ENCODE results near the gene IL1R1. TPM values are rescaled to one million over a fixed set of nuclear protein-coding genes. Genes with fewer than 3 reads are reported as not detected.

Gene IL1R1
- total RNA-seq, 1 experiment from 2014 or later, result 23.5 TPM

DNA sequence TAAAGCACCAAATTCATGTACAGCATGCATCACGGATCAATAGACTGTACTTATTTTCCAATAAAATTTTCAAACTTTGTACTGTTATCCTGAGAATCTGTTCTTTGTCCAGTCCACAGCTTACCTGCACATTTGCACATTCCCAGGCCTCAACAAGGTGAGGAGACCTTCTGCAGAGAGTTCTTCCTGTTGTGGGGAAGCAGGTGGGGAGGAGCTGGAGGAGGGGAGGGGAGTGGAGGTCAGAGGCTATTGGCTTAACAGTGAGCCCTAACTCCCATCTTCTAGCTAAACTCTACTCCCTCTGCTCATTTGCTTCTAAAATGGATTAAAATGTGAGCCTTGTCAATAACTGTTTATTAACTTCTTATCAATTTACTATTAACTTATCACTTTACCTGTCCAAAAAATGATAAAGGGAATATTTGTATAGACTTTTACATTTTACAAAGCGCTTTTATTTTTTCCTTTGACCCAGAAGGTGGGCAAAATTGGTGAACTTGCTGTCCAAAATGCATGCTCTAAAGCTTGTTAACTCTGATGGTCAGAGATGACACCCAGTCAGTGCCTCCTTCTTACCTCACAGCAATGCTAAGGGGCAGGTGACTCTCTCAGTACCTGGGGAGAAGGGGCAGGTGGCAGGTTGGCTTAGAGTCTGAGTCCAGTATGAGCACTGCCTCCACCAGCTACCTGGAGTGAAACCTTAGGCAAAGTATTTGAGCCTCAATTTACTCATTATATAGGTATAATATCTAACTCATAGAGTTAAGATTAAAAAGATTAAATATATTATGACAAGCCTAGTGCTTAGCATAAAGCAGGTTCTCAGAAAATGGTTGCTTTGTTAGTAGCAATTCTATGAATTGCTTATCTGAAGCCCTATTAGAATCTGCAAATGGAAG is 37.5 kb downstream of the IL1R1 start:
- Mint-ChIP-seq H3K27me3 (ENCODE audit: insufficient read depth, unreplicated experiment) (no peaks in the 10 kb centered on the region), H3K4me3 (ENCODE audit: unreplicated experiment) (no peak overlapping the region), H3K36me3 (ENCODE audit: insufficient read depth, unreplicated experiment) (peaks cover 11% of the 10 kb centered on the region), H3K27ac (ENCODE audit: unreplicated experiment) (no peak overlapping the region), H3K4me1 (ENCODE audit: low read depth, unreplicated experiment) (no peaks in the 10 kb centered on the region), H3K9me3 (ENCODE audit: unreplicated experiment) (no peaks in the 10 kb centered on the region)
- Histone ChIP-seq H3K4me1 (0 out of 2 replicates have a peak, but pooled peaks cover 4% of the 10 kb centered on the region), H3K4me3 (ENCODE audit: low read depth, low read length) (no peak overlapping the region), H3K9me3 (no peaks in the 10 kb centered on the region), H3K27me3 (replicated peaks; ENCODE audit: control insufficient read depth, insufficient read depth, low read length) (no peaks in the 10 kb centered on the region), H3K36me3 (ENCODE audit: control insufficient read depth, insufficient read depth, low read length) (no peaks in the 10 kb centered on the region; the same call in 1 of the 2 replicates)
- TF ChIP-seq, protein P1, sequence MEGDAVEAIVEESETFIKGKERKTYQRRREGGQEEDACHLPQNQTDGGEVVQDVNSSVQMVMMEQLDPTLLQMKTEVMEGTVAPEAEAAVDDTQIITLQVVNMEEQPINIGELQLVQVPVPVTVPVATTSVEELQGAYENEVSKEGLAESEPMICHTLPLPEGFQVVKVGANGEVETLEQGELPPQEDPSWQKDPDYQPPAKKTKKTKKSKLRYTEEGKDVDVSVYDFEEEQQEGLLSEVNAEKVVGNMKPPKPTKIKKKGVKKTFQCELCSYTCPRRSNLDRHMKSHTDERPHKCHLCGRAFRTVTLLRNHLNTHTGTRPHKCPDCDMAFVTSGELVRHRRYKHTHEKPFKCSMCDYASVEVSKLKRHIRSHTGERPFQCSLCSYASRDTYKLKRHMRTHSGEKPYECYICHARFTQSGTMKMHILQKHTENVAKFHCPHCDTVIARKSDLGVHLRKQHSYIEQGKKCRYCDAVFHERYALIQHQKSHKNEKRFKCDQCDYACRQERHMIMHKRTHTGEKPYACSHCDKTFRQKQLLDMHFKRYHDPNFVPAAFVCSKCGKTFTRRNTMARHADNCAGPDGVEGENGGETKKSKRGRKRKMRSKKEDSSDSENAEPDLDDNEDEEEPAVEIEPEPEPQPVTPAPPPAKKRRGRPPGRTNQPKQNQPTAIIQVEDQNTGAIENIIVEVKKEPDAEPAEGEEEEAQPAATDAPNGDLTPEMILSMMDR (IDR thresholded peaks at IDR 0.05; ENCODE audit: insufficient read depth in 1 of 2, low read depth in 1 of 2, low read length in 1 of 2, severe bottlenecking in 1 of 2, unreplicated experiment in 1 of 2), result no peak
- POLR2A ChIA-PET, result no interaction called here
- CTCF ChIA-PET, result no interaction called here
- DNase-seq, result no peak
- no TSS peak for BruUV-seq (replicated peaks)
- intact Hi-C loops (cut with micrococcal nuclease; ENCODE audit: unreplicated experiment), result no loop called here

DNA sequence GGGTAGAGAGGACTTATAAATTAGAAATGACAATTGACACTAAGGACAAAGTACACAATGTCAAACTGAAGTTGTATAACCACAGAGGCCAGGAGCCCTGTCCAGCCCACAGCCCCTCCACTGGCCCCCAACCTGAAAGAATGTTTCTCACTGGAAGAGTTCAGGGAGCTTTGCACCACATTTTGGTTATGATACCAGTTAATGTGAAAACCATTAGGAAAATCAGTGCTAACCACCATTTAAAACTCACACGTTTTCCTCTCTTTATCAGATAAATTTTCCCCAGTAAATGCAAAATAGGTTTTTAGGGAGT is 38.1 kb downstream of the IL1R1 start:
- no peaks in the 10 kb centered on the region for H3K27me3 Mint-ChIP-seq (ENCODE audit: insufficient read depth, unreplicated experiment)
- TF ChIP-seq, protein P1 (IDR thresholded peaks at IDR 0.05; ENCODE audit: insufficient read depth in 1 of 2, low read depth in 1 of 2, low read length in 1 of 2, severe bottlenecking in 1 of 2, unreplicated experiment in 1 of 2), result no peak
- BruUV-seq (replicated peaks), result no TSS peak
- no peaks in the 10 kb centered on the region; the same call in 1 of the 2 replicates for H3K36me3 ChIP-seq (ENCODE audit: control insufficient read depth, insufficient read depth, low read length)
- CTCF ChIA-PET, result no interaction called here
- 0 out of 2 replicates have a peak, but pooled peaks cover 4% of the 10 kb centered on the region for H3K4me1 ChIP-seq
- no peaks in the 10 kb centered on the region for H3K27me3 ChIP-seq (replicated peaks; ENCODE audit: control insufficient read depth, insufficient read depth, low read length)
- H3K36me3 Mint-ChIP-seq (ENCODE audit: insufficient read depth, unreplicated experiment), result peaks cover 5% of the 10 kb centered on the region
- H3K9me3 Mint-ChIP-seq (ENCODE audit: unreplicated experiment), result no peaks in the 10 kb centered on the region
- H3K4me3 Mint-ChIP-seq (ENCODE audit: unreplicated experiment), result no peak overlapping the region
- intact Hi-C loops (cut with micrococcal nuclease; ENCODE audit: unreplicated experiment), result no loop called here
- DNase-seq, result no peak
- no peak overlapping the region for H3K27ac Mint-ChIP-seq (ENCODE audit: unreplicated experiment)
- no peaks in the 10 kb centered on the region for H3K9me3 ChIP-seq
- H3K4me3 ChIP-seq (ENCODE audit: low read depth, low read length), result no peak overlapping the region
- no peaks in the 10 kb centered on the region for H3K4me1 Mint-ChIP-seq (ENCODE audit: low read depth, unreplicated experiment)
- POLR2A ChIA-PET, result no interaction called here

DNA sequence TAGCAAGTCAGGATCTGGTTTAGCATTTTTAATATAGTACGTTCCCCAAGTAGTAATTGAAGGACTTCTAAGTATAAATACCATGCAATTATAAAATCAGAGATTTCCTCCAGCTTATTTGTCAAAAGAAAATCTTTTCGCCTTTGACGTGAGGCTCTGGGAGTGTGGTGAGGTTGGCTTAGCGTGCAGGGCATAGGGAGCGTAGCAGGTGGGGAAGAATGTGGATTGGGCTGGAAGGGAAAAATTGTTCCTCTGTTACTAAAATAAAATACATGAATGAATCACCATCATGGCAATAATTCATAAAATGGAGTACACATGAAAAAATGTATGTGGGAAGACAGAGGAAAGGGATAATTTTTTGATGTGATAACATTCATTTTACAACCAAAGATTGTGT is 38.8 kb downstream of the IL1R1 start:
- ChIA-PET POLR2A (no interaction called here), CTCF (no interaction called here)
- no TSS peak for BruUV-seq (replicated peaks)
- no peaks in the 10 kb centered on the region for H3K9me3 ChIP-seq
- Mint-ChIP-seq H3K4me1 (ENCODE audit: low read depth, unreplicated experiment) (no peaks in the 10 kb centered on the region), H3K27me3 (ENCODE audit: insufficient read depth, unreplicated experiment) (no peaks in the 10 kb centered on the region), H3K27ac (ENCODE audit: unreplicated experiment) (peak overlapping the region; percentile 1), H3K4me3 (ENCODE audit: unreplicated experiment) (no peak overlapping the region), H3K9me3 (ENCODE audit: unreplicated experiment) (no peaks in the 10 kb centered on the region), H3K36me3 (ENCODE audit: insufficient read depth, unreplicated experiment) (no peaks in the 10 kb centered on the region)
- H3K27me3 ChIP-seq (replicated peaks; ENCODE audit: control insufficient read depth, insufficient read depth, low read length), result no peaks in the 10 kb centered on the region
- H3K4me1 ChIP-seq, result 0 out of 2 replicates have a peak, but pooled peaks cover 4% of the 10 kb centered on the region
- intact Hi-C loops (cut with micrococcal nuclease; ENCODE audit: unreplicated experiment), result no loop called here
- no peaks in the 10 kb centered on the region; the same call in 1 of the 2 replicates for H3K36me3 ChIP-seq (ENCODE audit: control insufficient read depth, insufficient read depth, low read length)
- TF ChIP-seq, protein P1 (IDR thresholded peaks at IDR 0.05; ENCODE audit: insufficient read depth in 1 of 2, low read depth in 1 of 2, low read length in 1 of 2, severe bottlenecking in 1 of 2, unreplicated experiment in 1 of 2), result no peak
- no peak overlapping the region for H3K4me3 ChIP-seq (ENCODE audit: low read depth, low read length)
- no peak for DNase-seq
